SU-DHL-6 (cell line): ENCODE data around the gene RRBP1.

Experiments
- EZH2phosphoT487 ChIP-seq: fragments of 200-600 bp; sonication (generic), shearing (Covaris generic); conservative IDR thresholded peaks from 2 replicates; pipeline ENCODE4 v1.6.1; 2018; ENCODE audit warnings: mild to moderate bottlenecking, antibody characterized with exemption, low read length, moderate library complexity, mixed read lengths
- TF ChIP-seq, protein P1 (sequence below): fragments of 200-600 bp; sonication (generic); IDR thresholded peaks from one replicate; pipeline ENCODE4 v1.5.1; 2017; ENCODE audit warnings: antibody characterized with exemption, mild to moderate bottlenecking, low read length, moderate library complexity; ENCODE audit not compliant: insufficient read depth, poor library complexity, severe bottlenecking

DNA sequence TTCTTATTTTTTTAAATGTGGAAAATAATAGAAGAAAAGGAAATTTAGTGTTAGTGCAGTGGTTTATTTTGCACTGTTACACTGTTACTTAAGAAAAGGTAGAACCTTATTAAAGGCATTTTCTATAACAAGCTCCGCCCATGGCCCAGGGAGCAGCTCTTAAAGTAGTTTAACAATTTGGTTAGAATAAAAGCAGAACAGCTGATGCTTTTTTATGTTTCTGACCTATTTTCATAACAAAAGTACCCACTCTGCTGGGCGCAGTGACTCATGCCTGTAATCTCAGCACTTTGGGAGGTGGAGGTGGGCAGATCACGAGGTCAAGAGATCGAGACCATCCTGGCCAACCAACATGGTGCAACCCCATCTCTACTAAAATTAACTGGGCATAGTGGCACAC is 79.5 kb downstream of the RRBP1 start:
- no peak for TF ChIP-seq EZH2phosphoT487
- TF ChIP-seq, protein P1, sequence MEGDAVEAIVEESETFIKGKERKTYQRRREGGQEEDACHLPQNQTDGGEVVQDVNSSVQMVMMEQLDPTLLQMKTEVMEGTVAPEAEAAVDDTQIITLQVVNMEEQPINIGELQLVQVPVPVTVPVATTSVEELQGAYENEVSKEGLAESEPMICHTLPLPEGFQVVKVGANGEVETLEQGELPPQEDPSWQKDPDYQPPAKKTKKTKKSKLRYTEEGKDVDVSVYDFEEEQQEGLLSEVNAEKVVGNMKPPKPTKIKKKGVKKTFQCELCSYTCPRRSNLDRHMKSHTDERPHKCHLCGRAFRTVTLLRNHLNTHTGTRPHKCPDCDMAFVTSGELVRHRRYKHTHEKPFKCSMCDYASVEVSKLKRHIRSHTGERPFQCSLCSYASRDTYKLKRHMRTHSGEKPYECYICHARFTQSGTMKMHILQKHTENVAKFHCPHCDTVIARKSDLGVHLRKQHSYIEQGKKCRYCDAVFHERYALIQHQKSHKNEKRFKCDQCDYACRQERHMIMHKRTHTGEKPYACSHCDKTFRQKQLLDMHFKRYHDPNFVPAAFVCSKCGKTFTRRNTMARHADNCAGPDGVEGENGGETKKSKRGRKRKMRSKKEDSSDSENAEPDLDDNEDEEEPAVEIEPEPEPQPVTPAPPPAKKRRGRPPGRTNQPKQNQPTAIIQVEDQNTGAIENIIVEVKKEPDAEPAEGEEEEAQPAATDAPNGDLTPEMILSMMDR, result no peak
